ENCODE measurements around the gene PODXL.

The PODXL gene

DNA sequence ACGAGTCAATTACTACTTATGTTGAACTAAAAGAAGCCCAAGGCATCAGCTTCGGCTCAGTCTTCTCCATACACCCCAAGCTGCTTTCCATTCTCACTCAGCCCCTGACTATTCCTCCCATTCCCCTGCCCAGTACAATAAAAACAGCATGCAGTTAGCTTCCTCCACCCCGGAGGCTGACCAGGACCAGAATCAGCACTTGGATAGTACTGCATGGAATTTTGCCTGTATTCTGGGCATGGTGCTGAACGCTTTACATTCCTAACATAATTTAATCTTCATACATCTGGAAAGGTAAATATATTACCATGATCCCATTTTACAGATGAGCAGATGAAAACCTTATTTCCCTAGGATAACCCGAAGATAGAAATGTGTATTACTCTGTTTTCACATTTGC is 7.5 kb upstream of the PODXL start:
- DNase-seq = no peak

DNA sequence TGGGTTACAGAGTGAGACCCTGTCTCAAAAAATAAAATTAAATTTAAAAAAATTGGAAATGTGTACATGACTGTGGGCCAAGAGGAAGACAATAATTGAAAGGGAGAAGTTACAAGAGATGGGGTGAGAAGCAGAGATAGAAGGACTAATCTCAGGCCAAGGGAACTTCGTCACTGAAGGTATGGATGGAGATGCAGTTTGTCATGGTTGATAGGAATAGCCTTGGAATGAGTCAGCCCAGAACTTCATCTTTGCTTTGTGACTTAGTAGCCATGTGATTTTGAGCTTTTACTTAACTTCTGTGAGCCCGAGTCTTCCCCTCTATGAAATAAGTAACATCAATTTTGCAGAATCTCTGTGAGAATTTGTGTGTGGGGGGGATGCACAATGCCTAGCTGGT is 6.5 kb upstream of the PODXL start:
- no peak for DNase-seq

DNA sequence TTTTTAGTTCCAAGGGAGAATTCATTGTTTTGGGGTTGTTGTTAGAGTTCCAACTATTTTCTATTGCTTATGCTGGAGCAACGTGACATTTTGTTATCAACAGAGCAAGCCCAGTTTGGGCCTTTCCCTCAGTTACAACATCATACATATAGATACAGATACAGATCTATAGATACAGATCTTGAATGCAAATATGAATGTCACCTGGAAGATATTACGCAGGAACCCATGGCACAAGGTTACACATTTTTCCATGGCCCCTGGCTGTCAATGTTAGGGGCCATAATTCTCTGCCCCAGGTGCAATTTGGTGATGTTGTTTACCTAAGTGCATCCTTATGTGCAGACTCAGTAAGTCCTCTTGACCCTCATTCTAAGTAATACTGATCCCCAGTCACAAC is 3.6 kb upstream of the PODXL start:
- no peak for DNase-seq

DNA sequence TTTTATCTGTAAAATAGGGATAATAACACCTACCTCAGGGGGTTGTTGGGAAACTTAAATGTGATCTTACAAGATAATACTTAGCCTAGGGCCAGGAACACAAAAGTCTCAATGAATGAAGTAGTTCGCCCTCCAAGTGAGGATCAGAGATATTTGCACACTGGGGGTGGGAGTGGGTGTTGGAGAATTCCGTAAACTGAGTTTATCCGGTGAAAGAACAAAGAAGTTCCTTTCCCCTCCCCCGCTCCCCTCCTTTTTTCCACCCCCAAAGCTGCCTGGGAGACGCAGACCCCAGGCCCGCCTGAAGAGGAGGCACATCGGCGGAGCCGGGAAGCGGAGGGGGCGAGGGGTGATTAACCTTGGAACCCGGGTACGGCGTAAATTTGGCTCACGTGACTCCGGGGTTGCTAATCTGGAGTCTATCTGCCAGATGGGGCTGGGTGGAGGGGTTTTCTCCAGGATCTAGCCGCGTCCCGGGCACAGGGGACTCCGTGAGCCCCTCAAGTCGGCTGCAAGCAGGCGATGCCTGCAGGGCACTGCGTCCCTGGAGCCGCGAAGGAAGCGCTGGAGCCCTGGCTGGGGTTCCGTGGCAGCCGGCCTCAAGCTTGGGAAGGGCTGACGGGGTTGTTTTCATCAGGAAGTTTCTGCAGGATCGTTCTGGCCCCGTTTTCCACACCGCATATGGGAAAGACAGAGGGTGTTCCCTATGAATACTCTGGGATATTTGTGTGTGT is 1.4 kb upstream of the PODXL start:
- DNase-seq = no peak

DNA sequence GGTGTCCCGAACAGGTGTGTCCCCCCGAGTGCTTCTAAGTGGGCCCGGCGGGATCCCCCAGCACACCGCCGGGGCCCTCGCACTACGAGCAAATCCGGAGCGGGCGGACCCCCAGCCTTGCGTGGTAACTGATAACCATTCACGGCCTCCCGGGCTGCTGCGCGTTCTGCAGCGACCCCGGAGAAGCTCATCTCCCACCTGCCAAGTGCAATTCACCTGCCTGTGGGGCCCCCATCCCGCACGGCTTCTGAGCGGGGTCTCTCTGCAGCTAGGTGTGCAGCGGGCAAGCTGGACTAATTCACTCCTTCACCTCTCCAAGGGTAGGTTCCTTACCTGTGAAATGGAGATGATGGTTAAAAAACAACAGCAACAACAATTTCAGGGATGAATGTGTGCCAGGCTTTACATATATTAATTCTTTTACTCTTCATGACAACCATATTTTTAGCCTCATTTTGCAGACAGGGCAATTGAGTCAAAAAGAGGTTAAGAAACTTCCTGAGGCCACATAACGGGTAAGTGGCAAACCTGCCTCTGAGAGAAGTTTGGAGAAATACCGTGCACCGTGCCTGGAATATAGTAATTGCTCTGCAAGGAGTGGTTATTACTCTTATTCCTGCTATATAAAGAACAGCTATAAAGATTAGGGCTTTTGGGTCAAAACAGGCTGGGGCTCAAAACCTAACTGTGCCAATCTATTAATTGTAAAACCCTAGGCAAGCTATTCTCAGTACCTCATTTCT is 652 bp upstream of the PODXL start:
- no peak for DNase-seq

DNA sequence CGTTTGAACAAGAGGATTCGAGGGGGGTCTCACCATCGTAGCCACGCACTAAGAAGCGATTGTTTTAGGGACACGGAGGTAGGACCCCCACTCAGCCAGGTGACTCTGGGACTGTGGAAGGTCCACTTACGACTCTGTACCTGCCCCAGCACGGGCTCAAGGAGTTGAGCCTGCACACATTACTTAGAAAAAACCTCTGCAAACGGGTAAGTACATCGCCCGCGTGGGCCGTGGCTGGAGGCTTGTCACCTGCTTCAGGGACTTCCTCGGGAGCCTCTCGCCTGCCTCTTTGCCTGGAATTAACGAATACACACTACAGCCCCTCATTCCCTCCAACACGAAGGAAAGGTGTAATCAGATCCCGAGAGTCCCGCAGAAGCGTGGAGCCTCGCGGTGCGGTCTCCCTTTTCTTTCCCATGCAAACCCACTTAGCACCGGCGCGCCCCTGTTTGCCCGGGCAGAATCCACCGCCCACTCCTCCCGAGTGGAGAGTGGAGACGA is 826 bp downstream of the PODXL start:
- no peak for DNase-seq

DNA sequence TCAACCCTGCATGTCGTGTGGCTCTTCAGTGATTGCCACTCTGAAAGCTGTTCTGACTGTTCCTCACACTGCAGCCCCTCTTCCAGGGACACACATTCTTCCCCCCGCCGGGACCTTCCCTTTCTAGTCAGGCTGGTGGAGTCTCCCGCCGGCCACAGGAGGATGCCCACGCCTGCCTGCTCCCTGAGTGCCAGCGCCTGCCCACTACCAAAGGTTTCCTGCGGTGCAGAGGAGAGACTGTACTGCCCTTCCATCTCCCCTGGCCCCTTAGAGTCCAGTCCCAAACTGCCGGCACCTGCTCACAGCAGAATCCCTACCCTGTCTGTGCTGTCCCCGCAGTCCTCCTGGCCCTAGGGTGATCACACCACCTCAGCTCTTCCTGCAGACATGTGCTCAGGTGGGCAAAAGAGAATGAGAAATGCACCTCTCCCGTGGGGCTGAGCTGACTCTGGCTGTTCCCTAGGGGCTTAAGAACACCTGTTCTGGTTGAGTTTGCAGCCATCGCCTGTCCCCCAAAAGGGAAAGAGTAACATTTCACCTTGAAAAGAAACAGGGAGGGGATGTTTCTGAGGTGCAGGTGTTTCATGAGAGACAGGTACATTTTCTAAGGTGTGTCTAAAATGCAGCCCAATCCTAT is 1.4 kb downstream of the PODXL start:
- no peak for DNase-seq

DNA sequence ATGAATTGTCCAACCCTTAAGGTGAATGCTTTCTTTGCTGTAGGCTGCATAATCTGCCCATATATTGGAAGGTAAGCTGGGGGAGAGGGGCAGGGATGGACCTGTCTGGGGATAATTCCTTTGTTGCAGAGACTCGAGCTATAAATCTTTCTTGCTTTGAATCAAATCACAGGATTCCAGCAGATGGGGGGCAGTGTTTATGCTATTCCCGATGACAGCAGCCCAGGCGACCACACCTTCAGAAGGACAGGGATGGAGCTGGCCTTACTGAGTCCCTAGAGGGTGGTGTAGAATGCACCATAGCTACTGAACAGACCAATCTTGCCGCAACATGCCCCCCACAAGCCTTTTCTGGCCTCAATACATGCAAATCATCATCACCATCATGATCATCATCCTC is 2.5 kb downstream of the PODXL start:
- DNase-seq = no peak

DNA sequence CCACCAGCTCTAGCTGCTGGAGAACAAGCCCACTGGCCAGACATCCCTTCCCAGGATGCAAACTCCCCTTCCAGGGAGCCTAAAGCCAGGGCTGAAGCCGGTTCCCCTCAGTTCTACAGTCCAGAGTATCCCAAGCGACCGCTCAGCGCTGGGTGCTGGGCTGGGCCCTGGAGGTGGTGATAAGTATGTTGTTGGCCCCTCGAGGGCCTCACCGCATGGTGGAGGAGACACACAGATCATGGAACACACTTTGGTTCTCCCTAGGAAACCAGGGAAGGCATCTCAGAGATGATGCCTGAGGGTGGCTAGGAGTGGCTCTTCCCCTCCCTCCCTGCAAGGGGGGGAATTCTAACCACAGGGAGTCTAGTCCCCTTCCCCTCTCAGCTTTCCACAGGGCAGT is 4.4 kb downstream of the PODXL start:
- DNase-seq = no peak

DNA sequence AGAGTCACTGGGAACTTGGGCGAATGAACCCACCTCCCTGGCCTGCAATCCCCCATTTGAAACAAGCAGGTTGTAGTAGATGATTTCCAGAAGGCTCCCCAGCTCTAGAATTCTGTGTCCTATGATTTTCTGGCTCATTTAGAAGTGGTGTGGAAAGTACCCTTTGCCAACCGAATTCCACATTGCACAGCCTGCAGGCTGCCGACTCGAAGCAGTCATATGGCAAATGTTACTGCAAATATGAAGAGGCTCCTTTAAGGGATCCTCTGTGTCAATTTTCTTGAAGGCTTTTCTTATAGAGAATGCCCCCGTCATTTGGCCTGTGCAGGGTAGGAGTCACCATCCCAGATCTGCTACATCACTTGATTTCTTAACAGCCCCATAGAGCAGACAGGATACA is 5.6 kb downstream of the PODXL start:
- no peak for DNase-seq

DNA sequence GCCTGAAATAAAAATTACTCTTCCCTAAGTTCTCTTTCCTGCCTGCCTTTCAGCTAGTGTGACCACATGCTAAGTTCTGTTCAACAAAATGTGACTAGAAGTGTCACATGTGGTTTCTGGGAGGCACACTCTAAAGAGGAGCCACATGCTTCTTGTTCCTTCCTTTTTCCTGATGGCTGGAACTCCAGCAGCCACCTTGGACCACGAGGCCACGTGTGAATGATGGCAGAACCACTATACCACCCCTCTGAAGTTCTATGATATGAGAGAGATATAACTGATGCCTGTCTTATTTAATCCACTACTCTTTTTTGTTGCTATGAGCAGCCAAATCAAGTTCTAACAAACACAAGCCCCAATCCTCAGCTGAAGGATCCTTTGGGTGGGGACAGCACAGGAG is 8.1 kb downstream of the PODXL start:
- no peak for DNase-seq

DNA sequence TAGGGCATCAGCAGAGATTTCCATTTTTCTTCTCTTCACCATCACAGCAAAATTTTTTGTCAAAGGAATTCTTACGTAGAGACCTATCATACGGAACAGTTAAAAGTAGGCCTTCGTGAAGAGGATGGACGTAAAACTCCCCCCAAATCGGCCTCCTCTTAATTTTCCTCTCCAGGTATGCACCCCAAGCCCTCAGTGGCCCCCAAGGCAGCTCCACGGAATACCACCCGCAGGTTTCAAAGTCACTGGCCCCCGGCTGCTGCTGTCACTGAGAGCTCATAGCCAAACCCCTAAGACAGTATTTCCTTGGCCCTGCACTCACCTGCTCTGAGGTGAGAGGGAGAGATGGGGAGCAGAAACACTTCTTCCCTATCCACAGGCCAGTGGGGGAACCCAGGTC is 8.8 kb downstream of the PODXL start:
- no peak for DNase-seq

DNA sequence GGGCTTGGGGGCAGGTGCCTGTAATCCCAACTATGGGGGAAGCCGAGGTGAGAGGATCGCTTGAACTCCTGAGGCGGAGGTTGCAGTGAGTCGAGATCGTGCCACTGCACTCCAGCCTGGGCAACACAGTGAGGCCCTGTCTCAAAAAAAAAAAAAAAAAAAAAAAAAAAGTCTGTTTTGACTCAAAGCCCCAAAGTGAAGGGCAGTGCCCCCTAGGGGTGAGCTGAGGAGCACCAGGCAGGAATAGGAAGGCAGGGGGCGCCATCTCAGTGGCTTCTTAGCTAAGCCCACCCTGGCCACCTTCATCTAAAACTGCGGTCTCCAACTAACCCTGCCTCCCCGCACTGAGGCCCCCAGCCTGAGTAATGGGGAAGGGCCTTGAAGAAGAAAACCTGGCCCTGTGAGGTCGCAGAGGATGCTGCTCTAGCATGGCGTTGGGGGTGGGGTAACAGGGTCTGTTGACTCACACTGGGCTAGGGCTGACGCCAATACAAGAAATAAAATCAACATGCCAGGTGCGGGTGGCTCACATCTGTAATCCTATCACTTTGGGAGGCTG is 9.8 kb downstream of the PODXL start:
- peak; percentile 21 for DNase-seq

DNA sequence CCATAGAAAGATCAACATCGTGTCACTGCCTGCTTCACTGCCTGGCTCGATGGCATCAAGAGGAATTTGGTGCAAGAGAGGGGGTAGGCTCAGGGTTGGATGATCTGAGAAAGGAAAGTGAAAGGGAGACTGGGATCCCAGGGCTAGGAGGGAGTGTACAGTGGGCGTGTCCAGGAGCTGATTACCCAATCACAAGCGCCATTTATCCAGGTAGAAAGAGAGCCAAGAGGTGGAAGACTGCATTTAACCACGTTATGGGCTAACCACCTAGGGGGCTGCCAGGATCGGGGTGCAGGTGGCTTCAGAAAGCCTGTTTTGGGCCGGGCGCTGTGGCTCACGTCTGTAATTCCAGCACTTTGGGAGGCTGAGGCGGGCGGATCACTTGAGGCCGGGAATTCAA is 10.3 kb downstream of the PODXL start:
- no peak for DNase-seq

DNA sequence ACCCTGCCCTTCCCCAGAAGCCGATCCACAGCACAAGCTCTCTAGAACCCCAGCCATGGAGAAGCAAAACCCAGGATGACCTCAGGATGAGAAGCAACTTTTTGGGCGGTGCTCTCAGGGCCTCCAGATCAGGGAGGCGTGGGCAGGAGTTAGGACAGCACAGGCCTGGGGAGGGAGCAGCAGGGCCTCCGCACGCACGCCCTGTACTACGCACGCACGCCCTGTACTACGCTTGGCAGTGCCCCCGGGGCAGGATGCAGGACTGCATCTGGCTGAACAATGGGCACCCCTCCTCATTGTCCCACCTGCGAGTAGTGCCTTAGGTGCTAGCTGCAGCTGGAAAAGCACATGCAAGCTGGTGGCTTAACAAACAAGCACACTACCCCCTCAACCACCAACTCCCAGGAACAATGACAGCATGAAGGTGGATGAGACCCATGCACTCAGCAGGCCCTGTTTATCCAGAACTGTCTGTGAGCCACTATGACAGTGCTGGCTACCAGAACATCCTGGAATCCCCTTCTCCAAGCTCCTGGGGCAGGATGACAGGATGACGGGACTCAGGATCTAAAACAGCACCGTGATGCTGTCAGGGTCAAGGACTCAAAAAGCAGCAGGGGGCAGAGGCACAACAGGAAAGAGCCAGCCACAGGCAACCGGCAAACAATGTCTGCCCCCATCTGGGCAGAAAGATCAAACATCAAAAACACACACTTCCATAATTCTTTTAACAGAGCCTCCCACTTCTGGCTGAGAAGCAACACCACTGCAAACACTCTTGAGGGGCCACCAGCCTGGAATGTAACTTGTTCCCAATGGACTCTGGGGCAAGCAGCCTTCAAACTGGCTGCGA is 11.8 kb downstream of the PODXL start:
- DNase-seq = no peak

DNA sequence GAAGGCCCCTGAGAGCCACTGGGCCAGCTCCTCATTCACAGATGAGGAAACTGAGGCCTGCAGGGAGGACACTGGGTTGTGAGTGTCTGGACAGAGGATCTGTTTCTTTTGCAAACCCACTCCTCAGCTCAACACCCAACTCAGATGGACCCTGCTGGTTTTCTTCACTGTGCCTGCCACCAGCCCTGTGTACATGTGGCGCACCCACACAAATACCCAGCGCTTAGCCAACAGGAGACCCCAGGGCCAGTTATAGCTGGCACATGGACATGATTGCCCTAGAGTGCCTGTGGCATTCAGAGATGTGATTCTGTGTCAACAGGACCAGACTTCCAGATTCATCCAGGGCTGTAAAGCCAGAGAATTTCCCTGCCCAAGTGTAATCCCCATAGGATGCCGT is 12.4 kb downstream of the PODXL start:
- no peak for DNase-seq

DNA sequence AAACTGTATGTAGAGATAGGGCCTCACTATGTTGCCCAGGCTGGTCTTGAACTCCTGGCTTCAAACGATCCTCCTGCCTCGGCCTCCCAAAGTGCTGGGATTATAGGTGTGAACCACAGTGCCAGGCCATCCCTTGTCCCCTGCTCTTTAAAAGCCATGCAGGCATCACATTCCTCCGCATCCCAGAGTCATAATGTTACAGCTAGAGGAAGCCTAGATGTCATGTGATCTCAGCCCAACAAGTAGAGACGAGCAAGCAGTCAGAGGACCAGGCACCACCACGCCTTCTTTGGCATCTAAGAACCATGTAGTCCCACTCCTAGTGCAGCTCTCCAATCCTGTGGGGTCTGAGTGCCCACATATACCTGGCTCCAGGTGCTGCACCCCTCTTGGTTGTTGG is 13.1 kb downstream of the PODXL start:
- DNase-seq = no peak

DNA sequence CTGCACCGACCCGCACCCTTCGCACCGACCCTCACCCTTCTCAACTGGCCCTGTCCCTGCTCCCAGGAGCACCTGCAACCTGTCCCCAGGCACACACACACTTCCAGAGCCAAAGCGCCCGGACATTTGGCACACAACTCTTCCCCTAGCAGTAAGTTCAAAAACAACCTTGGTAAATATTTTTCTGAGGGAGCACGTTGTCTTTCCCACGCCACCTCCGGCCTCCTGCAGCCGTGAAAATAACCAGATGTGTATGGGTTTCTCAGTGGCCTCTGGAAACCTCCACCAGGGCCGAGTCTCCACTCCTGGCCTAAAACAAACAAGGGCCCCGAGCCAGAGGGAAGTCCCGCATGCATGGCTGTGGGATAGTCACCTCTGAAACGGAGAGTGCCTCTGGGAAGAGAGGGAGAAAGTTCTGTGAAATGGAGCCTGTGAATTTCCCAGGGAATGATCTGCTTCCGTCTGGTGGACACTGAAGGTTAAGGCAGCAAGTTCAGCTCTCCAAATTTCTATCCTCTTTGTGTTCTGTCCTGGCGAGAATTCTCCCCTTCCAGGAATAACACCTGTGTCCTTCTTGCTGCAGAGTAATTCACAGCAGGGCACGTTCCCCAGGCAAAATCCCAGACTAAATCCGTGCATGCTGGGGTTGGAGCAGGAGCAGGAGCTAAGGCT is 15.8 kb downstream of the PODXL start:
- no peak for DNase-seq

DNA sequence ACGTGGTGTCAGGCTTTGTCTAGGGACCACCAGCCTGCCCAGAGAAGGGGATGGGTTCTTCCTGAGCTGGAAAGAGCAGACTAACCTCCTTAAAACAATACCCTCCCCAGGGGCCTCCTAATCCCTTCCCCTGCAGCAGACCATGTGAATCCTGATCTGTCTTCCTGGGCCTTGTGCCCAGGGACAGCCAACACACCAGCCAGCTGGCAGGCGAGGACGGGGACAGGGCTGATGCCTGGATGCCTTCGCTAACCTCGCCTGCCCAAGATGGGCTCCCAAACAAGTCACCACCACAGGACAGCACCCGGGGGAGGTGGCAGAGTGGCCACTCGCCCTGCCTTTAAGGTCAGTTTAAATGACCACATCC is 17.6 kb downstream of the PODXL start:
- DNase-seq = no peak

DNA sequence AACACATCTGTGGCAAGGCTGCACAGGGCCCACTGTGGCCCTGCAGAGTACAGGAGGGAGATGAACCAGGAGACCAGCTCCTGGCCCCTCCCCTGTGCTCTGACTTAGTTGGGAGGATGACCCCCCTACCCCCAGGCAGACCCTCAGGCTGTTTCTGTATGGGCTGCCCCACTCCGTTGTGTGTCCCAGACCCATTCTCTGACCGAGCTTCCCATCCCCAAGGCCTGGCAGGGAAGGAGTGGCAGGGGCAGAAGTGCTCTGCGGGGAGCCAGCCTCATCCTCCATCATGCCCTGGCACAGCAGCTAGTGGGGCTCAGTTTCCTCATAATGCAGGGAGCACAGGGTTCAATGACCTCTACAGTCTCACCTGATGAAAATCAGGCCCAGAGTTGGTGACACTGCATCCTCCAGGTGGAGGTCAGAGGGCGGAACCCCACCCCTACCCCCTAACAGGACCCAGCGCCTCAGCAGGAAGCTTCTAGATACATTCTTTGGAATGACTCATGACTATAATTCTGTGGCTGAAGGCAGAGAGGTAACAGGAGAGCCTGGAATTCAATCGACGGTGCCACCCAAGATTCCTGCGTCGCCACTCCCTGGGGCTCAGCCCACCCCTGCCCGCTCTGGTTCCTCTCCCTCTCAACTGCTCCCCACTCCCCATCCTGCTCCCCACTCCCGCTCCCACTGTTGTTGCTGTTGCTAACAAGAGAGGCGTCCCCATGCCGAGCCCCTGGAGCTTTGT is 18.2 kb downstream of the PODXL start:
- no peak for DNase-seq

DNA sequence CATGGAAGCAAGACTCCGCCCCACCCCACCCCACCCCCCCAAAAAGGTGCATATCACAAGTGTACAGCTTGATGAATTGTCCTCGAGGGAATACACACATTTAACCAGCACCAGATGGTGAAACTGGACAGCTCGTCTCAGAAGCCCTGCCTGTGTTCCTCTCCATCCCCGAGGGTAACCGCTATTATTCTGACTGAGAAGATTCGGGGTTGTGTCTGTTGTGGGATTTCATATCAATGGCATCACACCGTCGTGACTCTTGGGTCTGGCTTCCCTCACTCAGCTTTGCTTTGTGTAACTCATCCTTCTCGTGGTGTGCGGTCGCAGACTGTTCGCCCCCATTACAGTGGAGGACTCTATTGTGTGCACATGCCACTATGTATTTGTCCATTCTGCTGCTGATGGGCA is 18.9 kb downstream of the PODXL start:
- DNase-seq = no peak

All from activated gamma-delta T cell treated with Interleukin-2 at 50 U/mL for 16 hours (primary cell).